ENCODE results near the gene OTOR. TPM values are rescaled to one million over a fixed set of nuclear protein-coding genes. Genes with fewer than 3 reads are reported as not detected.

OTOR gene
- total RNA-seq, 2 experiments from 2014 or later, result not detected

- BruUV-seq (replicated peaks), result no TSS peak
- CTCF ChIA-PET (ENCODE audit: unreplicated experiment), result no interaction called here
- DNase-seq (ENCODE audit: low spot score), result no peak
- no peaks in the 10 kb centered on the region for H3K9me3 ChIP-seq (ENCODE audit: low read length)
- no peaks in the 10 kb centered on the region for H3K36me3 ChIP-seq (ENCODE audit: insufficient read depth, low read length)
- H3K79me2 ChIP-seq (ENCODE audit: insufficient read depth, low read depth, low read length), result no peaks in the 10 kb centered on the region
- H4K20me1 ChIP-seq (ENCODE audit: insufficient read depth, low read length), result no peaks in the 10 kb centered on the region
- no peak overlapping the region for H3K4me3 ChIP-seq (ENCODE audit: low read depth, low read length, poor library complexity, severe bottlenecking)
- H3K9me2 ChIP-seq (ENCODE audit: insufficient read depth, low read length), result no peaks in the 10 kb centered on the region
- no peak overlapping the region for H3K27ac ChIP-seq (ENCODE audit: low read depth, low read length, poor library complexity, severe bottlenecking)
- intact Hi-C loops (cut with micrococcal nuclease; ENCODE audit: unreplicated experiment), result loop anchor here (1.0 kb wide), 2 partner anchors 59 to 242 kb away; no protein-coding TSS in a partner anchor
- no peak overlapping the region for H3K4me2 ChIP-seq (ENCODE audit: low read length)
- TF ChIP-seq, protein P1, sequence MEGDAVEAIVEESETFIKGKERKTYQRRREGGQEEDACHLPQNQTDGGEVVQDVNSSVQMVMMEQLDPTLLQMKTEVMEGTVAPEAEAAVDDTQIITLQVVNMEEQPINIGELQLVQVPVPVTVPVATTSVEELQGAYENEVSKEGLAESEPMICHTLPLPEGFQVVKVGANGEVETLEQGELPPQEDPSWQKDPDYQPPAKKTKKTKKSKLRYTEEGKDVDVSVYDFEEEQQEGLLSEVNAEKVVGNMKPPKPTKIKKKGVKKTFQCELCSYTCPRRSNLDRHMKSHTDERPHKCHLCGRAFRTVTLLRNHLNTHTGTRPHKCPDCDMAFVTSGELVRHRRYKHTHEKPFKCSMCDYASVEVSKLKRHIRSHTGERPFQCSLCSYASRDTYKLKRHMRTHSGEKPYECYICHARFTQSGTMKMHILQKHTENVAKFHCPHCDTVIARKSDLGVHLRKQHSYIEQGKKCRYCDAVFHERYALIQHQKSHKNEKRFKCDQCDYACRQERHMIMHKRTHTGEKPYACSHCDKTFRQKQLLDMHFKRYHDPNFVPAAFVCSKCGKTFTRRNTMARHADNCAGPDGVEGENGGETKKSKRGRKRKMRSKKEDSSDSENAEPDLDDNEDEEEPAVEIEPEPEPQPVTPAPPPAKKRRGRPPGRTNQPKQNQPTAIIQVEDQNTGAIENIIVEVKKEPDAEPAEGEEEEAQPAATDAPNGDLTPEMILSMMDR (conservative IDR thresholded peaks at IDR 0.05; ENCODE audit: low read length), result no peak
- no peak for TF ChIP-seq EZH2phosphoT487 (IDR thresholded peaks at IDR 0.05; ENCODE audit: borderline replicate concordance, low read depth, low read length)
- H3K4me1 ChIP-seq (ENCODE audit: insufficient read depth, low read length, poor library complexity, severe bottlenecking), result peaks cover 3% of the 10 kb centered on the region
- H2AFZ ChIP-seq (ENCODE audit: low read length), result peak overlapping the region; percentile 6; the same call in 1 of the 2 replicates
- POLR2A ChIA-PET, result interaction anchor here (1.0 to 1.1 kb wide), 3 partner anchors 9 to 285 kb away, joined by 3 to 4 read pairs (median 3); no protein-coding TSS in a partner anchor
Observed at GRCh38 chr20:16760431-16761304, 12.5 kb downstream of the OTOR start.

GRCh38 chr20:16761305-16761829, 13.2 kb downstream of the OTOR start:
- no peaks in the 10 kb centered on the region for H3K36me3 ChIP-seq (ENCODE audit: insufficient read depth, low read length)
- ChIA-PET CTCF (ENCODE audit: unreplicated experiment) (no interaction called here), POLR2A (interaction anchor here (0.5 to 1.1 kb wide), 3 partner anchors 10 to 285 kb away, joined by 3 read pairs; no protein-coding TSS in a partner anchor)
- peaks cover 3% of the 10 kb centered on the region for H3K4me1 ChIP-seq (ENCODE audit: insufficient read depth, low read length, poor library complexity, severe bottlenecking)
- no TSS peak for BruUV-seq (replicated peaks)
- TF ChIP-seq EZH2phosphoT487 (IDR thresholded peaks at IDR 0.05; ENCODE audit: borderline replicate concordance, low read depth, low read length), result no peak
- TF ChIP-seq, protein P1 (conservative IDR thresholded peaks at IDR 0.05; ENCODE audit: low read length), result peak; percentile 86
- no peaks in the 10 kb centered on the region for H3K9me2 ChIP-seq (ENCODE audit: insufficient read depth, low read length)
- H3K27ac ChIP-seq (ENCODE audit: low read depth, low read length, poor library complexity, severe bottlenecking), result no peak overlapping the region
- no peak overlapping the region for H3K4me3 ChIP-seq (ENCODE audit: low read depth, low read length, poor library complexity, severe bottlenecking)
- H3K79me2 ChIP-seq (ENCODE audit: insufficient read depth, low read depth, low read length), result no peaks in the 10 kb centered on the region
- peak overlapping the region; percentile 6; the same call in 1 of the 2 replicates for H2AFZ ChIP-seq (ENCODE audit: low read length)
- DNase-seq (ENCODE audit: low spot score), result peak; percentile 73
- intact Hi-C loops (cut with micrococcal nuclease; ENCODE audit: unreplicated experiment), result loop anchor here (1.0 kb wide), 2 partner anchors 60 to 243 kb away; no protein-coding TSS in a partner anchor
- no peaks in the 10 kb centered on the region for H3K9me3 ChIP-seq (ENCODE audit: low read length)
- H4K20me1 ChIP-seq (ENCODE audit: insufficient read depth, low read length), result no peaks in the 10 kb centered on the region
- H3K4me2 ChIP-seq (ENCODE audit: low read length), result no peak overlapping the region

All from OCI-LY7 (cell line).